Mammary epithelial cell (primary cell): Measurements from ENCODE around the gene CCDC50.

Experiments used
- CTCF ChIP-seq, 2 donors: IDR thresholded peaks in 1 of 2; conservative IDR thresholded peaks in 1 of 2; 2 replicates each; pipeline ENCODE4 v1.5.1; 2011 to 2012; ENCODE audit warnings: inconsistent platforms in 2 of 2, low read length in 2 of 2, mild to moderate bottlenecking in 2 of 2, control low read depth in 1 of 2, low read depth in 1 of 2; ENCODE audit not compliant: insufficient read depth in 1 of 2; ENCODE audit errors: extremely low read depth in 1 of 2
- EZH2 ChIP-seq: IDR thresholded peaks from 2 replicates; pipeline ENCODE4 v1.6.1; 2012; ENCODE audit warnings: low read length, inconsistent platforms, borderline replicate concordance

- TF ChIP-seq CTCF (conservative IDR thresholded peaks at IDR 0.05 in 1 of 2, IDR thresholded peaks at IDR 0.05 in 1 of 2; ENCODE audit: extremely low read depth in 1 of 2, insufficient read depth in 1 of 2, low read depth in 1 of 2, low read length in 2 of 2) (no peak), EZH2 (no peak)
Measured at GRCh38 chr3:191280882-191281281, 48.3 kb upstream of the CCDC50 start.
